ENCODE results near the gene DTX3L. TPM values are rescaled to one million over a fixed set of nuclear protein-coding genes. Genes with fewer than 3 reads are reported as not detected.

The DTX3L gene
- total and polyA plus RNA-seq, 10 of the 15 experiments (the other 5 are each of a cell fraction or from before 2014, with no cell fraction given): 9.9 to 41.4 (median 21.7) TPM

- peaks cover 22% of the 10 kb centered on the region for H3K4me1 ChIP-seq (ENCODE audit: control insufficient read depth, insufficient read depth, low read length)
- no peaks in the 10 kb centered on the region for H3K27me3 ChIP-seq (replicated peaks in 1 of 2; ENCODE audit: control insufficient read depth in 2 of 2, insufficient read depth in 2 of 2, low read length in 1 of 2)
- FAIRE-seq (no peak), DNase-seq (ENCODE audit: low read depth, low spot score) (no peak), ATAC-seq (no peak)
- peaks cover 10% of the 10 kb centered on the region for H3K9me3 ChIP-seq (replicated peaks; ENCODE audit: control insufficient read depth, insufficient read depth, low read length)
- H2AFZ ChIP-seq (ENCODE audit: control insufficient read depth, low read depth, low read length): no peak overlapping the region
- SMC1A ChIA-PET (ENCODE audit: uncharacterized antibody, unreplicated experiment): interaction anchor here (0.6 to 1.2 kb wide), 3 partner anchors 16 to 69 kb away, joined by 3 to 5 read pairs (median 4); no protein-coding TSS in a partner anchor
- intact Hi-C loops (cut with micrococcal nuclease; ENCODE audit: unreplicated experiment): no loop called here
- peaks cover 7 to 8% of the 10 kb centered on the region in 2 experiments for H3K36me3 ChIP-seq (ENCODE audit: control insufficient read depth in 2 of 2, insufficient read depth in 2 of 2, low read length in 1 of 2)
- H3K79me2 ChIP-seq (ENCODE audit: control insufficient read depth, insufficient read depth, low read length): no peaks in the 10 kb centered on the region
- in situ Hi-C loops (cut with MboI): no loop called here
- POLR2A ChIA-PET: interaction anchor here (0.7 kb wide), 1 partner anchor 45 kb away, joined by 5 read pairs; the partner anchor contains the start of genes DTX3L and PARP9
- CTCF ChIA-PET: interaction anchor here (0.9 kb wide), 1 partner anchor 70 kb away, joined by 8 read pairs; no protein-coding TSS in a partner anchor
- RAD21 ChIA-PET (ENCODE audit: unreplicated experiment): interaction anchor here (1.6 kb wide), 1 partner anchor 70 kb away, joined by 9 read pairs; no protein-coding TSS in a partner anchor
- H3K4me2 ChIP-seq (ENCODE audit: control insufficient read depth, insufficient read depth): 0 out of 2 replicates have a peak overlapping the region, but pooled peaks have one; percentile 9
- H3K27ac ChIP-seq (ENCODE audit: control insufficient read depth, insufficient read depth): no peak overlapping the region
- no peak for TF ChIP-seq NFXL1 (IDR thresholded peaks at IDR 0.05; ENCODE audit: borderline replicate concordance)
- peak in 1 of 2 experiments; percentile 25; a peak in 1 of 4 replicates for TF ChIP-seq IKZF2 (IDR thresholded peaks at IDR 0.05)
- WGBS (ENCODE audit: insufficient coverage, insufficient replicate concordance, low lambda C conversion rate, missing lambda C conversion rate): 95% methylated on average over 1 of the region's 1 CpG
- no TSS peak for BruUV-seq (replicated peaks)
- no peaks in the 10 kb centered on the region for H4K20me1 ChIP-seq (ENCODE audit: control insufficient read depth, insufficient read depth)
- no peak overlapping the region for H3K4me3 ChIP-seq
- no peak overlapping the region for H3K9ac ChIP-seq (ENCODE audit: control insufficient read depth, insufficient read depth, low read length)
These were observed 44.8 kb downstream of the DTX3L start for GRCh38 chr3:122608916-122609315.

GRCh38 chr3:122609798-122610559, 45.8 kb downstream of the DTX3L start:
- RAD21 ChIA-PET (ENCODE audit: unreplicated experiment): interaction anchor here (0.8 to 2.6 kb wide), 8 partner anchors 10 to 69 kb away, joined by 3 to 29 read pairs (median 6); no protein-coding TSS in a partner anchor
- Histone ChIP-seq H3K79me2 (ENCODE audit: control insufficient read depth, insufficient read depth, low read length) (no peaks in the 10 kb centered on the region), H3K36me3 (ENCODE audit: control insufficient read depth in 2 of 2, insufficient read depth in 2 of 2, low read length in 1 of 2) (peaks cover 7 to 8% of the 10 kb centered on the region in 2 experiments), H3K4me2 (ENCODE audit: control insufficient read depth, insufficient read depth) (peak overlapping the region; percentile 83), H3K27ac (ENCODE audit: control insufficient read depth, insufficient read depth) (peak overlapping the region; percentile 75), H3K9ac (ENCODE audit: control insufficient read depth, insufficient read depth, low read length) (0 out of 2 replicates have a peak overlapping the region, but pooled peaks have one; percentile 15), H4K20me1 (ENCODE audit: control insufficient read depth, insufficient read depth) (no peaks in the 10 kb centered on the region), H3K4me1 (ENCODE audit: control insufficient read depth, insufficient read depth, low read length) (peaks cover 22% of the 10 kb centered on the region), H3K27me3 (replicated peaks in 1 of 2; ENCODE audit: control insufficient read depth in 2 of 2, insufficient read depth in 2 of 2, low read length in 1 of 2) (no peaks in the 10 kb centered on the region), H2AFZ (ENCODE audit: control insufficient read depth, low read depth, low read length) (no peak overlapping the region), H3K4me3 (no peak overlapping the region), H3K9me3 (replicated peaks; ENCODE audit: control insufficient read depth, insufficient read depth, low read length) (peaks cover 10% of the 10 kb centered on the region)
- intact Hi-C loops (cut with micrococcal nuclease; ENCODE audit: unreplicated experiment) (loop anchor here (1.0 to 2.0 kb wide), 4 partner anchors 17 to 49 kb away; no protein-coding TSS in a partner anchor), in situ Hi-C loops (cut with MboI) (no loop called here)
- WGBS (ENCODE audit: insufficient coverage, insufficient replicate concordance, low lambda C conversion rate, missing lambda C conversion rate): 54% methylated on average over 7 of the region's 7 CpGs
- SMC1A ChIA-PET (ENCODE audit: uncharacterized antibody, unreplicated experiment): interaction anchor here (0.6 to 2.2 kb wide), 14 partner anchors 9 to 69 kb away, joined by 3 to 12 read pairs (median 5); no protein-coding TSS in a partner anchor
- POLR2A ChIA-PET: interaction anchor here (0.9 to 1.6 kb wide), 6 partner anchors 9 to 69 kb away, joined by 3 to 5 read pairs (median 3); no protein-coding TSS in a partner anchor
- peak; percentile 98 for DNase-seq (ENCODE audit: low read depth, low spot score)
- peak; percentile 96 for ATAC-seq
- CTCF ChIA-PET: interaction anchor here (0.7 to 1.1 kb wide), 6 partner anchors 10 to 51 kb away, joined by 3 to 4 read pairs (median 3); no protein-coding TSS in a partner anchor
- no TSS peak for BruUV-seq (replicated peaks)
- FAIRE-seq: peak; percentile 83
- no peak for TF ChIP-seq ZNF384 (IDR thresholded peaks at IDR 0.05; ENCODE audit: borderline replicate concordance, low read depth, low read length)
- peak; percentile 93 for TF ChIP-seq BMI1 (IDR thresholded peaks at IDR 0.05; ENCODE audit: borderline replicate concordance)
- peak; percentile 86 for TF ChIP-seq PKNOX1 (IDR thresholded peaks at IDR 0.05)
- no peak for TF ChIP-seq SREBF1 (IDR thresholded peaks at IDR 0.05; ENCODE audit: low read length)
- TF ChIP-seq MYB (IDR thresholded peaks at IDR 0.05; ENCODE audit: borderline replicate concordance, low read depth, low read length): 0 out of 2 replicates have a peak, but pooled peaks have one; percentile 24
- TF ChIP-seq ZSCAN29 (IDR thresholded peaks at IDR 0.05): no peak
- TF ChIP-seq ATF2 (IDR thresholded peaks at IDR 0.05; ENCODE audit: low read length): peak; percentile 100
- no peak for TF ChIP-seq NR2C2 (IDR thresholded peaks at IDR 0.05; ENCODE audit: borderline replicate concordance, control insufficient read depth, insufficient read length, low read depth)
- TF ChIP-seq GABPA (IDR thresholded peaks at IDR 0.05; ENCODE audit: low read depth): peak; percentile 80
- no peak for TF ChIP-seq ATF3 (IDR thresholded peaks at IDR 0.05; ENCODE audit: borderline replicate concordance, extremely low read depth, low read depth, low read length)
